AG09309 (cell line): ENCODE results near the gene GOSR2.
"Not testable (repeated sequence)": the region's sequence is repeated elsewhere in the genome, so short reads cannot be mapped to it uniquely, and the experiment has no call there.

Experiments used
- DNase-seq: peaks from one replicate; pipeline ENCODE4 v3.0.0-alpha.2; 2010; ENCODE audit warnings: low read depth
- H3K4me3 ChIP-seq: 2 replicates; pipeline ENCODE4 v1.5.1; 2011; ENCODE audit warnings: mild to moderate bottlenecking, low read depth, low read length, moderate library complexity; ENCODE audit not compliant: control insufficient read depth
- TF ChIP-seq, protein P1 (sequence below): IDR thresholded peaks from 2 replicates; pipeline ENCODE4 v1.5.1; 2011; ENCODE audit warnings: mild to moderate bottlenecking, low read depth, low read length, inconsistent platforms; ENCODE audit not compliant: insufficient read depth, control insufficient read depth; ENCODE audit errors: missing control alignments

Gene GOSR2

DNA sequence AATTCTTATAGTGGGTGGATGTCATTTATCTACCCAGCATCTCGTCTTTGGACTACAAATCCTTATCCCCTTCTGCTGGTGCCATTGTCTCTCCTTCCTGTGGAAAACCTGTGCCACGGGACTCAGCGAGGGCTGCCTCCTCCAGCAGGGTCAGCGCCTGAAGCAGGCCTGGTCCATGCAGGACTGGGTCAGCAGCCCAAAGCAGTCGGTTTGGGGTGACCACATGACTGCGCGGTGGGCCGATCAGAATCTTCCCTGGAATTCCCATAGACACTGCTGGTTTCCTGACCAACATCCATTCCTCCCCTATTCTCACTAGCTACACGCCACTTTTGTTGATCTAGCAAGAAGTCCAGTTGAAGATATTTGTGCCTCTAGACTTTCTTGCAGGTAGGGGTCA, 29.2 kb downstream of the GOSR2 start:
- TF ChIP-seq, protein P1, sequence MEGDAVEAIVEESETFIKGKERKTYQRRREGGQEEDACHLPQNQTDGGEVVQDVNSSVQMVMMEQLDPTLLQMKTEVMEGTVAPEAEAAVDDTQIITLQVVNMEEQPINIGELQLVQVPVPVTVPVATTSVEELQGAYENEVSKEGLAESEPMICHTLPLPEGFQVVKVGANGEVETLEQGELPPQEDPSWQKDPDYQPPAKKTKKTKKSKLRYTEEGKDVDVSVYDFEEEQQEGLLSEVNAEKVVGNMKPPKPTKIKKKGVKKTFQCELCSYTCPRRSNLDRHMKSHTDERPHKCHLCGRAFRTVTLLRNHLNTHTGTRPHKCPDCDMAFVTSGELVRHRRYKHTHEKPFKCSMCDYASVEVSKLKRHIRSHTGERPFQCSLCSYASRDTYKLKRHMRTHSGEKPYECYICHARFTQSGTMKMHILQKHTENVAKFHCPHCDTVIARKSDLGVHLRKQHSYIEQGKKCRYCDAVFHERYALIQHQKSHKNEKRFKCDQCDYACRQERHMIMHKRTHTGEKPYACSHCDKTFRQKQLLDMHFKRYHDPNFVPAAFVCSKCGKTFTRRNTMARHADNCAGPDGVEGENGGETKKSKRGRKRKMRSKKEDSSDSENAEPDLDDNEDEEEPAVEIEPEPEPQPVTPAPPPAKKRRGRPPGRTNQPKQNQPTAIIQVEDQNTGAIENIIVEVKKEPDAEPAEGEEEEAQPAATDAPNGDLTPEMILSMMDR = no peak
- H3K4me3 ChIP-seq = no peak overlapping the region
- no peak for DNase-seq

DNA sequence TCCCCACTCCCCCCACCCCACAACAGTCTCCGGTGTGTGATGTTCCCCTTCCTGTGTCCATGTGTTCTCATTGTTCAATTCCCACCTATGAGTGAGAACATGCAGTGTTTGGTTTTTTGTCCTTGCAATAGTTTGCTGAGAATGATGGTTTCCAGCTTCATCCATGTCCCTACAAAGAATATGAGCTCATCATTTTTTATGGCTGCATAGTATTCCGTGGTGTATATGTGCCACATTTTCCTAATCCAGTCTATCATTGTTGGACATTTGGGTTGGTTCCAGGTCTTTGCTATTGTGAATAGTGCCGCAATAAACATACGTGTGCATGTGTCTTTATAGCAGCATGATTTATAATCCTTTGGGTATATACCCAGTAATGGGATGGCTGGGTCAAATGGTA, 30.2 kb downstream of the GOSR2 start:
- DNase-seq, H3K4me3 ChIP-seq: not testable (repeated sequence)

DNA sequence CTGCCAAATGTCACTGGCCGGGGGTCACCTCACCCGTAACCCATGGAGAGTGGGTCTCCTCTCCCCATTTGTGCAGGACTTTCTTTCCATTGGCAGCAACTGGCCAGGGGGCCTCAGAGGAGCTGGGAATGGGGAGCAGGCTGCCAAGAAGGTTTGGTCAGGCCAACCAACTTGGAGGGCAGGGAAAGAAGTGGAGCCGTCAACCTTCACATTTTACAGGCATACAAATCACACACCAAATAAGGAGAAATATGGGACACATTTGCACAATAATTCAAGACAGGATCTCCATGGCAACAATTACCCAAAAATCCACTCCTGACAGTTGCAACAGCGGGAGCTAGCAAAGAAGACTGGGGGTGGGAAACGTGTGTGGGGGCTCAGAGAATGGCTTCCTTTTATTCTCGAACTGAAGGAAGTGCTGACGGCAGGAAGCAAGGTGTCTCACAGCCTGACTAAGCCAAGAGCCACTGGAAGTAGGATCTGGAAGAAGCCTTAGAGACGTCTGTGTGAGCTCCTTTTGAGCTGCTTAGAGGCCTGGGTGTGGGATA, 35.2 kb downstream of the GOSR2 start:
- no peak for DNase-seq
- no peak overlapping the region for H3K4me3 ChIP-seq
- TF ChIP-seq, protein P1 = no peak

DNA sequence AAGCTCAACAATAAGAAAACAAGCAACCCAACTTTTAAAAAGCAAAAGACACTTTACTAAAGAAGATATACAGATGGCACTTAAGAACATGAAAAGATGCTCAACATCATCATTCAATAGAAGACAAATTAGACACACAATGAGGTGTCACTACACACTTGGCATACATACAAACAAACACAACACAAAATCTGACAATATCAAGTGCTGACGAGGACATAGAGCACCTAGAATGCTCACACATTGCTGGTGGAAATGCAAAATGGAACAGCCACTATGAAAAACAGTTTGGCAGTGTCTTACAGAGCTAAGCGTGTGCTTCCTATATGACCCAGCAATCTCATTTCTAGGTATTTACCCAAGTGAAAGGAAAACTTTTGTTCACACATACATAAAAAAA, 37.2 kb downstream of the GOSR2 start:
- H3K4me3 ChIP-seq = no peak overlapping the region
- TF ChIP-seq, protein P1 = no peak
- DNase-seq = no peak

DNA sequence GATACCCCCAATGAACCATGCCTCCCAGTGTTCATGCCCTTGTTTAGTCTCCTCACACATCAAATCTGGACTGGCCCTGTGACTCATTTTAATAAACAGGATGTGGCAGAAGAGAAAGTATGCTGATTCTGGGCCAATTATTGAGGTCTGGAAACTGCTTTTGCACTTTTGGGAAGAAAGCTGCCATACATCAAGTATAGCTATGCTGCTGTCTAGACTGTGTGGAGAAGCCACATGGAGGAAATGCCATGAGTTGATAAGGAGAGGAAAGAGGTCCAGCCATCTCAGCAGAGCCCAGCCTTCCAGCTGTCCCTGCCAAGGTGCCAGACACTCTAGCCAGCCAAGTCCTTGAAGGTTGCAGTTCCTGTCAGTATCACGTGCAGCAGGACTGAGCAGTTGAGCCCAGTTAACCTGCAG, 39.4 kb downstream of the GOSR2 start:
- H3K4me3 ChIP-seq = no peak overlapping the region
- TF ChIP-seq, protein P1 = no peak
- DNase-seq = peak; percentile 13

DNA sequence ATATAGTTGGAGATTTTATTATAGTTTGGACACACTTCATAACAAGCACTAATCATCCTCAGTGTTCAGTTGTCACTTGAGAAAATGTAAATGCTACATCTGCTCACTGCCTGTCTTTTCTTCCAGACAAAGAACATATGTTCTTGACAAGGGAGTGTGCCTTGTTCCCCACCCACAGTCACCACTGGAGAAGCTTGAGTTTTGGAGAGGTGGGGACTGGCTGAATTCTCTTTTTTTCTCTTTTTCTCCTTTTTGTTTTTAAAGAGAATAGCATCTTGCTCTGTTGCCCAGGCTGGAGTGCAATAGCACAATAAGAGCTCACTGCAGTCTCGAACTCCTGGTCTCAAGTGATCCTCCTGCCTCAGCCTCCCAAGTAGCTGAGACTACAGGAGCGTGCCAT, 40.6 kb downstream of the GOSR2 start:
- DNase-seq = no peak
- H3K4me3 ChIP-seq = no peak overlapping the region
- TF ChIP-seq, protein P1 = no peak

DNA sequence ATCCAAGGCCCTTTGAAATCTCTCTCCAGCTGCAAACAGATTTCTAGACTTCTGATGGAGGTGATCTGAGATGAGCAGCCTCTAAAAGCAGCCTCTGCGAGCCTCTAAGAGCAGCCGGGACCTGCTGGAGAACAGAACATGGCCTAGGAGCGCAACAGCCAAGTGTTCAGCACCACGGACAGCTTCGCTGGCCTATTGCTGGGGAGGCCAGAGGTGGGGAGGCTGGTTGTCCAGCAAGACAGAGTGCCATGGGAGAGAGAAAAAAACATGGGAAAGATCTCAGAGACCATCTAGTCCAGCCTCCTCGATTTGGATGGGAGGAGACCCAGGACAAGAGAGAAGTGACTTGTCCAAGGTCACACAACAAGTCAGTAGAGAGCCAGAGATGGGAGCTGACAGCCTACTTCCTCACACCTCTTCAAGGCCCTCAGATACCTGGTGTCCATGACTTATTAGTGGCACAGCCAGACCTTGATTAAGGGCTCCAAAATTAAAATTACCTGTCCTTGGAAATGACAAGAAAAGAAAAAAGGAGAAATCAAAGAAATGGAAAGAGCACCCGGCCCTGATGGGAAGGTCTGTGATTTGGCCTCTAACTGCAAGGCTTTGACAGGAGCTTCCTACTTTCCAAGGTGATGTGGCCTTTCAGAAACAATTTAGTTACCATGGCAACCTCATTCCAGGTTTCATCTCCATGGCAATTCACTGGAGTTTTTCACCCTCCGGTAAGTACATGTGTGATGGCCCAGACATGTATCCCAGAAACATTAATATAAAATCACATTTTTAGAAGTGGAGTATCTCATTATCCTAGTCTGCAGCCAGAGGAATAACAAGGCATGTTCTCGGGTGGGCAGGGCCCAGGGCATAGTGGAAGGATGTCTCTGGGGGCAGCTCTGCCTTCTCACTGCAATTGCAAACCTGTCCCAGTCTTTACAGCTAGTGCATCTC, 41.6 kb downstream of the GOSR2 start:
- TF ChIP-seq, protein P1 = no peak
- no peak overlapping the region for H3K4me3 ChIP-seq
- no peak for DNase-seq
